GM12878 (cell line): ENCODE results near the gene C15orf62. TPM values are rescaled to one million over a fixed set of nuclear protein-coding genes. Genes with fewer than 3 reads are reported as not detected.

ENCODE experiments used
- ATAC-seq: fragments of 200-7000 bp; cut with Tn5 transposase; 3 replicates; pipeline ENCODE4 v1.9.1; 2020; ENCODE audit warnings: mild to moderate bottlenecking, moderate library complexity
- BruUV-seq: library from RNA; stranded (reverse); fragments of 400-500 nt; replicated peaks from 2 replicates; lab custom pipeline; 2021; lab: Mats Ljungman, UMichigan
- CTCF ChIA-PET: fragments of 300-600 bp; sonication (Branson Sonifier 250); formaldehyde crosslinking; extraction: SDS; loops from one replicate; lab custom pipeline; 2021; ENCODE audit warnings: inconsistent platforms; lab: Yijun Ruan, JAX
- POLR2A ChIA-PET: fragments of 350-600 bp; formaldehyde crosslinking; extraction: SDS; loops from one replicate; lab custom pipeline; 2021; ENCODE audit warnings: inconsistent platforms; lab: Charles Lee
- RAD21 ChIA-PET: fragments of 300-600 bp; sonication (Branson Sonifier 250); formaldehyde crosslinking; loops from one replicate; lab custom pipeline; 2023; ENCODE audit warnings: antibody characterized with exemption; ENCODE audit not compliant: unreplicated experiment; lab: Charles Lee
- SMC1A ChIA-PET: fragments of 300-600 bp; sonication (Branson Sonifier 250); formaldehyde crosslinking; loops from one replicate; lab custom pipeline; 2023; ENCODE audit not compliant: unreplicated experiment, uncharacterized antibody; lab: Charles Lee
- DNase-seq: peaks from one replicate; pipeline ENCODE4 v3.0.0-alpha.2; 2011; ENCODE audit warnings: low read depth, low spot score
- FAIRE-seq: peaks from 3 replicates; lab custom pipeline; 2011; peaks lifted over from hg19 to GRCh38; lab: Jason Lieb, UNC
- H2AFZ ChIP-seq: 2 replicates; pipeline ENCODE4 v1.6.0; 2011; ENCODE audit warnings: low read depth, low read length, control low read depth; ENCODE audit not compliant: control insufficient read depth
- H3K27ac ChIP-seq: 2 replicates; pipeline ENCODE4 v1.5.1; 2011; ENCODE audit warnings: control low read depth; ENCODE audit not compliant: control insufficient read depth, insufficient read depth
- H3K27me3 ChIP-seq, 2 experiments: replicated peaks in 1 of 2; 2 replicates each; pipeline versions ENCODE4 v1.6.0 to v1.6.1; 2011; ENCODE audit warnings: low read length in 1 of 2; ENCODE audit not compliant: control insufficient read depth in 2 of 2, insufficient read depth in 2 of 2
- H3K36me3 ChIP-seq, 2 experiments: 2 replicates each; pipeline ENCODE4 v1.5.1; 2011; ENCODE audit warnings: low read length in 1 of 2; ENCODE audit not compliant: control insufficient read depth in 2 of 2, insufficient read depth in 2 of 2
- H3K4me1 ChIP-seq: 2 replicates; pipeline ENCODE4 v1.6.1; 2011; ENCODE audit warnings: mild to moderate bottlenecking, low read length, moderate library complexity, mixed read lengths; ENCODE audit not compliant: control insufficient read depth, insufficient read depth
- H3K4me2 ChIP-seq: 2 replicates; pipeline ENCODE4 v1.6.0; 2011; ENCODE audit warnings: control low read depth; ENCODE audit not compliant: control insufficient read depth, insufficient read depth
- H3K4me3 ChIP-seq: fragments of 200-600 bp; sonication (generic); 2 replicates; pipeline ENCODE4 v1.5.1; 2016
- H3K79me2 ChIP-seq: 2 replicates; pipeline ENCODE4 v1.6.0; 2011; ENCODE audit warnings: low read length; ENCODE audit not compliant: control insufficient read depth, insufficient read depth
- H3K9ac ChIP-seq: 2 replicates; pipeline ENCODE4 v1.8.0; 2011; ENCODE audit warnings: low read length, control low read depth, mixed read lengths; ENCODE audit not compliant: control insufficient read depth, insufficient read depth
- H3K9me3 ChIP-seq: replicated peaks from 3 replicates; pipeline ENCODE4 v1.5.1; 2011; ENCODE audit warnings: mild to moderate bottlenecking, low read length; ENCODE audit not compliant: control insufficient read depth, insufficient read depth
- H4K20me1 ChIP-seq: 2 replicates; pipeline ENCODE4 v1.6.0; 2011; ENCODE audit not compliant: control insufficient read depth, insufficient read depth
- CREB1 ChIP-seq: IDR thresholded peaks from 2 replicates; pipeline ENCODE4 v1.6.1; 2012; ENCODE audit warnings: low read depth, mild to moderate bottlenecking, inconsistent platforms
- EED ChIP-seq: sonication (generic); IDR thresholded peaks from 2 replicates; pipeline ENCODE4 v1.6.1; 2016; ENCODE audit warnings: antibody characterized with exemption, low read depth
- GATAD2B ChIP-seq: fragments of 450-650 bp; conservative IDR thresholded peaks from 2 replicates; pipeline ENCODE4 v1.6.1; 2017; ENCODE audit warnings: low read depth, mild to moderate bottlenecking, moderate library complexity
- IKZF1 ChIP-seq: fragments of 450-650 bp; conservative IDR thresholded peaks from 2 replicates; pipeline ENCODE4 v1.6.1; 2017; ENCODE audit warnings: antibody characterized with exemption, mild to moderate bottlenecking
- MEF2A ChIP-seq: IDR thresholded peaks from 2 replicates; pipeline ENCODE4 v1.6.1; 2011; ENCODE audit warnings: low read depth, mild to moderate bottlenecking, low read length, moderate library complexity; ENCODE audit not compliant: insufficient read depth
- NBN ChIP-seq: fragments of 450-650 bp; IDR thresholded peaks from 2 replicates; pipeline ENCODE4 v1.6.1; 2016
- SKIL ChIP-seq: fragments of 450-650 bp; IDR thresholded peaks from 2 replicates; pipeline ENCODE4 v1.6.1; 2017; ENCODE audit warnings: mild to moderate bottlenecking, low read depth, inconsistent platforms; ENCODE audit not compliant: poor library complexity, severe bottlenecking
- SMARCA5 ChIP-seq: fragments of 450-650 bp; IDR thresholded peaks from 2 replicates; pipeline ENCODE4 v1.6.1; 2017; ENCODE audit warnings: mild to moderate bottlenecking
- SPI1 ChIP-seq: IDR thresholded peaks from 2 replicates; pipeline ENCODE4 v1.6.1; 2011; ENCODE audit warnings: low read depth, mild to moderate bottlenecking, low read length, moderate library complexity, borderline replicate concordance; ENCODE audit not compliant: insufficient read depth
- TBL1XR1 ChIP-seq: IDR thresholded peaks from 2 replicates; pipeline ENCODE4 v1.6.1; 2012; ENCODE audit warnings: low read depth, low read length, improper control_type of control experiment
- TCF12 ChIP-seq: IDR thresholded peaks from 2 replicates; pipeline ENCODE4 v1.6.1; 2011; ENCODE audit warnings: low read depth, mild to moderate bottlenecking, low read length
- WRNIP1 ChIP-seq: IDR thresholded peaks from 2 replicates; pipeline ENCODE4 v1.6.1; 2011; ENCODE audit warnings: low read depth, low read length, improper control_type of control experiment, borderline replicate concordance
- YY1 ChIP-seq: IDR thresholded peaks from 2 replicates; pipeline ENCODE4 v1.6.1; 2011; ENCODE audit warnings: low read depth, mild to moderate bottlenecking, low read length
- ZBTB33 ChIP-seq: fragments of 450-650 bp; IDR thresholded peaks from 2 replicates; pipeline ENCODE4 v1.6.1; 2017; ENCODE audit warnings: mild to moderate bottlenecking
- ZNF24 ChIP-seq: fragments of 450-650 bp; IDR thresholded peaks from 2 replicates; pipeline ENCODE4 v1.6.1; 2017; ENCODE audit warnings: antibody characterized with exemption, mild to moderate bottlenecking
- ZNF274 ChIP-seq: IDR thresholded peaks from one replicate; pipeline ENCODE4 v1.8.0; 2011; ENCODE audit not compliant: insufficient read length, insufficient read depth
- ZNF592 ChIP-seq: fragments of 450-650 bp; IDR thresholded peaks from 2 replicates; pipeline ENCODE4 v1.6.1; 2017; ENCODE audit warnings: mild to moderate bottlenecking, moderate library complexity
- WGBS: methylation state at CpG from one replicate; pipeline ENCODE4 v1.1.6; 2016; ENCODE audit warnings: low lambda C conversion rate; ENCODE audit not compliant: insufficient replicate concordance, insufficient coverage; ENCODE audit errors: missing lambda C conversion rate; 5-methylcytosine and 5-hydroxymethylcytosine counted together
- in situ Hi-C: fragments of 300-500 bp; cut with MboI; formaldehyde crosslinking; loops from 9 replicates; pipeline ENCODE4 v1.14.3; 2018; ENCODE audit warnings: mixed read lengths
- intact Hi-C: fragments of 100-400 bp; cut with micrococcal nuclease; formaldehyde crosslinking; loops from one replicate; pipeline ENCODE4 v1.14.2; 2022; ENCODE audit not compliant: unreplicated experiment
- polyA plus RNA-seq, 11 experiments: library from polyadenylated mRNA; depleted of rRNA in 4 of 11; unstranded in 6 of 11; stranded (reverse) in 5 of 11; fragments of >200 nt; fragmentation: Nextera tagmentation in 4 of 11; fragmentation: Illumina TruSeq in 1 of 11; extraction: Ambion mirVana in 4 of 11; extraction: Trizol in 1 of 11; gene quantifications; 1 replicate in 1 of 11; 2 replicates in 10 of 11; pipeline versions ENCODE4 v1.2.1 to v1.2.3, GENCODE V29; 2011 to 2016; ENCODE audit warnings: inconsistent platforms in 2 of 11, missing spikeins in 2 of 11, low read depth in 1 of 11
- total RNA-seq, 4 experiments: library from RNA; depleted of rRNA in 3 of 4; stranded (reverse); fragments of >200 nt in 3 of 4; fragmentation: Illumina TruSeq in 1 of 4; extraction: Trizol in 1 of 4; gene quantifications; 2 replicates each; pipeline versions ENCODE4 v1.2.1 to v1.2.3, GENCODE V29; 2013 to 2021

C15orf62 gene
- total and polyA plus RNA-seq, 10 of the 15 experiments (the other 5 are each of a cell fraction or from before 2014, with no cell fraction given) = 0.06 to 0.68 (median 0.40) TPM; not detected in 1

GRCh38 chr15:40721701-40722100, 48.1 kb upstream of the C15orf62 start:
- DNase-seq (no peak), ATAC-seq (no peak), FAIRE-seq (no peak)
- no peaks in the 10 kb centered on the region for H4K20me1 ChIP-seq
- H3K9ac ChIP-seq = no peak overlapping the region
- ChIA-PET SMC1A (interaction anchor here (1.1 kb wide), 1 partner anchor 13 kb away, joined by 3 read pairs; no protein-coding TSS in a partner anchor), RAD21 (no interaction called here), POLR2A (no interaction called here), CTCF (no interaction called here)
- in situ Hi-C loops (no loop called here), intact Hi-C loops (no loop called here)
- no peak overlapping the region for H2AFZ ChIP-seq
- no peak overlapping the region for H3K4me3 ChIP-seq
- H3K27me3 ChIP-seq = no peaks in the 10 kb centered on the region
- no peaks in the 10 kb centered on the region for H3K79me2 ChIP-seq
- no peak overlapping the region for H3K27ac ChIP-seq
- 100% methylated on average over 1 of the region's 1 CpG for WGBS
- no peaks in the 10 kb centered on the region for H3K4me1 ChIP-seq
- H3K36me3 ChIP-seq = peaks cover 0 to 1% of the 10 kb centered on the region in 2 experiments; a peak in 2 of 4 replicates
- no peak overlapping the region for H3K4me2 ChIP-seq
- no peak for TF ChIP-seq WRNIP1
- TF ChIP-seq ZNF592 = no peak
- no peak for TF ChIP-seq SMARCA5
- TF ChIP-seq ZBTB33 = no peak
- TF ChIP-seq SPI1 = no peak
- no peak for TF ChIP-seq CREB1
- no peak for TF ChIP-seq SKIL
- no peak for TF ChIP-seq NBN
- no peak for TF ChIP-seq TBL1XR1
- TF ChIP-seq YY1 = no peak
- TF ChIP-seq EED = no peak
- TF ChIP-seq MEF2A = no peak
- no peak for TF ChIP-seq ZNF24
- TF ChIP-seq TCF12 = no peak
- TF ChIP-seq IKZF1 = no peak
- TF ChIP-seq ZNF274 = no peak
- no peak for TF ChIP-seq GATAD2B
- BruUV-seq = TSS peak; percentile 44
- no peaks in the 10 kb centered on the region for H3K9me3 ChIP-seq
